ENCODE results near the gene NHERF2. TPM values are rescaled to one million over a fixed set of nuclear protein-coding genes. Genes with fewer than 3 reads are reported as not detected.

NHERF2 gene
- total and polyA plus RNA-seq, 7 donors, result 61.6 to 156 (median 86.8) TPM

DNA sequence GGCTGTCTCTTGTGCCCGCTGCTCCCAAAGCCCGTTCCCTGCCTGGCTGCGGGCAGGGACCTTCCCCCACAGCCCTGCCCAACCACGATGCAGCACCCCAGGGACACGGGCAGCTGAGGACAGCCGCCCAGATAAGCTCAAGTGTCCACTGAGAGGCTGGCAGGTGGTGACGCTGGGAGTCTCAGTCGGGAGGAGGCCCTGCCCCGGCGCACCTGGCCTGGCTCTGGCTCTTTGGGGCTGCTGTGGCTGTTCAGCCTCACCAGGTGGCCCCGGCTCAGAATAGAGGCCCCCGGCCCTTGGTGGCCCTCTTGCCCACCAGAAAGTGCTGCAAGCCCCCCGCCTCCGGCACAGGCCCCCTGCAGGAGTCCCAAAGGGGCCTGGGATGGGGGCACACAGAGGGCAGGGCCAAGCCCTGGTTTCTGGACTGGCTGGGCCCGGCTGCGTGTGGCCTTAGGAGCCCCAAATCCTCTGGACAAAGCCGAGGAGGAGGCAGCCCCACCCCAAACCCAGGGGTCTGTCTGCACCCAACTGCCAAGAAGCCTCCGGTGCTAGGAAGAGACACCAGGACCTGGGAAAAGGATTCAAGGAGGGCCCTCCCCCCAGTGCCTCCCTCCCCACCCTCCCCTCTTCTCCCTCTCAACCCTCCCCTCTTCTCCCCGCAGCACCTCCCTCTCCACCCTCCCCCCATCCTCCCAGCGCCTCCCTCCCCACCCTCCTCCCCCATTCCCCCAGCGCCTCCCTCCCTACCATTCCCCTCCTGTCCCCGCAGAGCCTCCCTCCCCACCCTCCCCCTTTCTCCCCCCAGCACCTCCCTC is 15.7 kb downstream of the NHERF2 start:
- ATAC-seq (no peak), DNase-seq (no peak)
- Histone ChIP-seq H3K9me3 (no peaks in the 10 kb centered on the region), H3K27me3 (ENCODE audit: insufficient read depth in 3 of 3, low read length in 2 of 3) (no peaks in the 10 kb centered on the region), H3K4me1 (peaks cover 30% of the 10 kb centered on the region), H3K4me3 (no peak overlapping the region), H3K27ac (no peak overlapping the region), H3K36me3 (ENCODE audit: insufficient read depth in 1 of 2, low read depth in 1 of 2) (peaks cover 0 to 2% of the 10 kb centered on the region in 2 donors)
- TF ChIP-seq, protein P1, sequence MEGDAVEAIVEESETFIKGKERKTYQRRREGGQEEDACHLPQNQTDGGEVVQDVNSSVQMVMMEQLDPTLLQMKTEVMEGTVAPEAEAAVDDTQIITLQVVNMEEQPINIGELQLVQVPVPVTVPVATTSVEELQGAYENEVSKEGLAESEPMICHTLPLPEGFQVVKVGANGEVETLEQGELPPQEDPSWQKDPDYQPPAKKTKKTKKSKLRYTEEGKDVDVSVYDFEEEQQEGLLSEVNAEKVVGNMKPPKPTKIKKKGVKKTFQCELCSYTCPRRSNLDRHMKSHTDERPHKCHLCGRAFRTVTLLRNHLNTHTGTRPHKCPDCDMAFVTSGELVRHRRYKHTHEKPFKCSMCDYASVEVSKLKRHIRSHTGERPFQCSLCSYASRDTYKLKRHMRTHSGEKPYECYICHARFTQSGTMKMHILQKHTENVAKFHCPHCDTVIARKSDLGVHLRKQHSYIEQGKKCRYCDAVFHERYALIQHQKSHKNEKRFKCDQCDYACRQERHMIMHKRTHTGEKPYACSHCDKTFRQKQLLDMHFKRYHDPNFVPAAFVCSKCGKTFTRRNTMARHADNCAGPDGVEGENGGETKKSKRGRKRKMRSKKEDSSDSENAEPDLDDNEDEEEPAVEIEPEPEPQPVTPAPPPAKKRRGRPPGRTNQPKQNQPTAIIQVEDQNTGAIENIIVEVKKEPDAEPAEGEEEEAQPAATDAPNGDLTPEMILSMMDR (IDR thresholded peaks at IDR 0.05), result no peak
- 73 to 78% (median 75%) methylated on average over 18 to 22 of the region's 22 CpGs for WGBS, 3 donors
- intact Hi-C loops (cut with DNase I), result no loop called here

DNA sequence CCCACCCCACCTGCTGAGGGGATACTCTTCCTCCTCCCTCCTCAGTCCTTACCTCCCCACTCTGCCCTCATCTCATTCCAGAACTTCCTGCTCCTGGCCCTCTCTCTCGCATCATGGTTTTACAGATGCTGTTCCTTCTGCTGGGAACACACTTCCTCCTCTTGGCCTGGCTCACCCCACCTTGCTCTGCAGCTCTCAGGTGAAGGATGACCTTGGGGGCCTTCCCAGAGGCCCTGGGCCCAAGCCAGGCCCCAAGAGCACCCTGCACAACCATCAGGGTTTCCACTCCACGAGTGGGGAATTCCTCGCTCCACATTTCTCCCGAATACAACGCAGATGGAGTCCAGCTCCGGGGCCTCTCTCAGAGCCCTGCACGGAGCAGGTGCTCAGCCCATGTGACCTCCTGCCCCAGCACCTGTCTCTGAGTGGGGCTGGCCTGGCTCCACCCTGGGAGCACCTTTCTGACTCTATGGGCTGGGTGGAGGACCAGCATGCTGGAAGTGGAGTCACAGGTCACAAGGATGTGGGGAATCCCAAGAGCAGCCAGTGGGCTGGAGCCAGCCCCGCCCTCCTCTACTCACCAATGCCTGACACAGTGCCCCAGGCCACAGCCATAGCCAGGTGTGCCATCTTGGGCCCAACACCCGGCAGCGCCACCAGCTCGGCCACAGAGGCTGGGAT is 16.4 kb downstream of the NHERF2 start:
- 73 to 89% (median 82%) methylated on average over 11 of the region's 11 CpGs for WGBS, 3 donors
- Histone ChIP-seq H3K4me1 (peaks cover 30% of the 10 kb centered on the region), H3K27me3 (ENCODE audit: insufficient read depth in 3 of 3, low read length in 2 of 3) (no peaks in the 10 kb centered on the region), H3K27ac (peak overlapping the region; percentile 4), H3K4me3 (peak overlapping the region; percentile 1), H3K9me3 (no peaks in the 10 kb centered on the region), H3K36me3 (ENCODE audit: insufficient read depth in 1 of 2, low read depth in 1 of 2) (no peaks in the 10 kb centered on the region)
- DNase-seq (no peak), ATAC-seq (no peak)
- TF ChIP-seq, protein P1 (IDR thresholded peaks at IDR 0.05), result no peak
- intact Hi-C loops (cut with DNase I), result no loop called here

DNA sequence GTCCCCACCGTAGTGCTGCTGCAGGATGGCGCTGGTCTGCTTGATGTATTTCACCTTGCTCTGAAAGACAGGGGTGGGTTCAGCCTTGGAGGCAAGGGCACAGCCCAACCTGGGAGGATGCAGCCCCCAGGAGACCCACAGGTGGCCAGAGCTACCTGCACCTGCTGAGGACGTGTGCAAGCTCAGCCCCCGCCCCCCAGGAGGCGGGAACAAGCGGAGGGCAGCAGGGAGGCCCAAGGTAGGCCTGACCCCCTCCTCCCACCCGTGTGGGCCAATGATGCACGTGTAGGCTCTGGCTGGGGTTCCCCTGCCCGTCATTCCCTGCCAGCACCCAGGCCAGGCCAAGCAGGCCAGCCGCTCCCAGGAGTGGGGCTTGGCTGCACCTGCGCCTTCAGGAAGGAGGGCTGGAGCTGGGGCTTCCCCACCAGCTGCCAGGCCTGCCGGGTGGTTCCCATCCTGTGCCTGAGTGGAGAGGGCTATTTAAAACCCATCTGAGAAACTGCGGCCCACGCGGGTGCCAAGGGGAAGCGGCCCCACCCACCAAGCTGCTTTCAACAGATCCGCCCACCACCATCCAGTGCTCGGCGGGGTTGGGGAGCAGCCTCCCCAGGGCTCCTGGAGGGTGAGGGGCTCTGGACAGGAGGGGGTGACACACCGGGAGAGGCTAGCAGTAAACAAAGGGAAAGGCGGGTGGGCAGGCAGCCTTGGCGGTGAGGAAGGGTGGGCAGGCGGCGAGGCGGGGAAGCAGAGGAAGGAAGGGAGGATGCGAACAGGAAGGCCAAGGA is 17.2 kb downstream of the NHERF2 start:
- Histone ChIP-seq H3K36me3 (ENCODE audit: insufficient read depth in 1 of 2, low read depth in 1 of 2) (no peaks in the 10 kb centered on the region), H3K27me3 (ENCODE audit: insufficient read depth in 3 of 3, low read length in 2 of 3) (no peaks in the 10 kb centered on the region), H3K27ac (peak overlapping the region; percentile 4), H3K4me1 (peaks cover 35% of the 10 kb centered on the region), H3K9me3 (no peaks in the 10 kb centered on the region), H3K4me3 (peak overlapping the region; percentile 1)
- TF ChIP-seq, protein P1 (IDR thresholded peaks at IDR 0.05), result no peak
- intact Hi-C loops (cut with DNase I), result no loop called here
- DNase-seq (peak in 1 of 2 donors; percentile 54), ATAC-seq (no peak)
- WGBS, 3 donors, result 68 to 75% (median 72%) methylated on average over 24 to 26 of the region's 26 CpGs

DNA sequence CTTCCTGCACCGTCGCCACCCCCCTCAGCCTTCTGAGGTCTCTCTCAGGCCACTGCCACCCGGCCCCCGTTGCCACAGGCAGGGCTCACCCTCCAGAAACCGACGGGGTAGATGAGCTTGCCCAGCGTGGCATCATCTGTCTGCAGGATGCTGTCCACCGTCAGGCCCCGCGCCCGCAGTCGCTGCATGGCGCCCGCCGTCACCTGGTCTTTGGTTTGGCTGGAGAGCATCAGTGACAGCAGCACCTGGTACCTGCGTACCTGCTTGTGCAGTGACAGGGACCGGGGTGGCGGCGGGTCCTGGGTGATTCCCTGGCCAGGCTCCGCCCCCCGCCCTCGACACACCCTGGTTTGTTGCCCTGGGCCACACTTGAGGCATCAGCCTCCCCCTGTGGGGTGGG is 17.8 kb downstream of the NHERF2 start:
- Histone ChIP-seq H3K4me1 (peaks cover 34% of the 10 kb centered on the region), H3K27me3 (ENCODE audit: insufficient read depth in 3 of 3, low read length in 2 of 3) (no peaks in the 10 kb centered on the region), H3K27ac (no peak overlapping the region), H3K4me3 (no peak overlapping the region), H3K36me3 (ENCODE audit: insufficient read depth in 1 of 2, low read depth in 1 of 2) (no peaks in the 10 kb centered on the region), H3K9me3 (no peaks in the 10 kb centered on the region)
- TF ChIP-seq, protein P1 (IDR thresholded peaks at IDR 0.05), result no peak
- DNase-seq (no peak), ATAC-seq (no peak)
- intact Hi-C loops (cut with DNase I), result no loop called here
- 75 to 77% (median 75%) methylated on average over 22 of the region's 22 CpGs for WGBS, 3 donors

All from psoas muscle (tissue), 8 donors.